Middle frontal gyrus (tissue), 1 donor: Measurements from ENCODE around the gene ZNF467.

Experiments
- DNase-seq: peaks from one replicate; pipeline ENCODE4 v3.0.0-alpha.2; 2015; ENCODE audit warnings: low spot score; ENCODE audit errors: extremely low spot score

The ZNF467 gene

GRCh38 chr7:149729586-149729982 is 43.8 kb downstream of the ZNF467 start:
- DNase-seq, result no peak

- no peak for DNase-seq
Measured at GRCh38 chr7:149728491-149729375, 44.7 kb downstream of the ZNF467 start.

- DNase-seq, result no peak
Measured at GRCh38 chr7:149727899-149728476, 45.4 kb downstream of the ZNF467 start.

GRCh38 chr7:149727053-149727898 is 46.1 kb downstream of the ZNF467 start:
- DNase-seq, result no peak

- no peak for DNase-seq
Measured at GRCh38 chr7:149725916-149726315, 47.5 kb downstream of the ZNF467 start.

GRCh38 chr7:149725426-149725821 is 48.0 kb downstream of the ZNF467 start:
- DNase-seq, result no peak

- DNase-seq, result no peak
Measured at GRCh38 chr7:149724661-149725425, 48.5 kb downstream of the ZNF467 start.

GRCh38 chr7:149723795-149724495 is 49.4 kb downstream of the ZNF467 start:
- DNase-seq, result no peak

GRCh38 chr7:149723082-149723767 is 50.2 kb downstream of the ZNF467 start:
- no peak for DNase-seq

GRCh38 chr7:149722356-149722957 is 50.9 kb downstream of the ZNF467 start:
- DNase-seq, result no peak

- DNase-seq, result no peak
Measured at GRCh38 chr7:149721084-149721601, 52.2 kb downstream of the ZNF467 start.

- DNase-seq, result peak; percentile 49
Measured at GRCh38 chr7:149720372-149721083, 52.9 kb downstream of the ZNF467 start.

GRCh38 chr7:149719912-149720335 is 53.5 kb downstream of the ZNF467 start:
- DNase-seq, result no peak

- DNase-seq, result no peak
Measured at GRCh38 chr7:149719050-149719899, 54.1 kb downstream of the ZNF467 start.

GRCh38 chr7:149718730-149719049 is 54.7 kb downstream of the ZNF467 start:
- DNase-seq, result no peak

- no peak for DNase-seq
Measured at GRCh38 chr7:149717481-149717880, 55.9 kb downstream of the ZNF467 start.

GRCh38 chr7:149716932-149717307 is 56.5 kb downstream of the ZNF467 start:
- no peak for DNase-seq
